Mammary epithelial cell (primary cell): ENCODE measurements around the gene PHPT1.

Source experiments
- EZH2 ChIP-seq: IDR thresholded peaks from 2 replicates; pipeline ENCODE4 v1.6.1; 2012; ENCODE audit warnings: low read length, inconsistent platforms, borderline replicate concordance
- TF ChIP-seq, protein P1 (sequence below), 2 donors: IDR thresholded peaks in 1 of 2; conservative IDR thresholded peaks in 1 of 2; 2 replicates each; pipeline ENCODE4 v1.5.1; 2011 to 2012; ENCODE audit warnings: inconsistent platforms in 2 of 2, low read length in 2 of 2, mild to moderate bottlenecking in 2 of 2, control low read depth in 1 of 2, low read depth in 1 of 2; ENCODE audit not compliant: insufficient read depth in 1 of 2; ENCODE audit errors: extremely low read depth in 1 of 2

DNA sequence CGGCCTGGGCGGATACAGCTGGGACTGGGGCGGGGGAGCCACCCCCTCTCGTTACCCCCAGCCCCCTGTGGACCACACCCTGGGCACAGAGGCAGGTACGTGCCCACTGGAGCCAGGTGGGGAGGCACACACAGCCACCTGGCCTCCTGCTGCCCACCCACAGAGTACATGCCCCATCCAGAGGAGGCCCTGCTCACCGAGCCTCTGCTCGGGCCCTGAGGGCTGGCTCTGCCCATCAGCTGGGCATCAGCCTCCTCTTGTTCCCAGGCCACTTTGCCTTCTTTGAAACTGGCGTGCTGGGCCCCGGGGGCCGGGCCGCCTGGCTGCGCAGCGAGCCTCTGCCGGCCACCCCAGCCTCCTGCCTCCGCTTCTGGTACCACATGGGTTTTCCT is 9.2 kb downstream of the PHPT1 start:
- TF ChIP-seq, protein P1, sequence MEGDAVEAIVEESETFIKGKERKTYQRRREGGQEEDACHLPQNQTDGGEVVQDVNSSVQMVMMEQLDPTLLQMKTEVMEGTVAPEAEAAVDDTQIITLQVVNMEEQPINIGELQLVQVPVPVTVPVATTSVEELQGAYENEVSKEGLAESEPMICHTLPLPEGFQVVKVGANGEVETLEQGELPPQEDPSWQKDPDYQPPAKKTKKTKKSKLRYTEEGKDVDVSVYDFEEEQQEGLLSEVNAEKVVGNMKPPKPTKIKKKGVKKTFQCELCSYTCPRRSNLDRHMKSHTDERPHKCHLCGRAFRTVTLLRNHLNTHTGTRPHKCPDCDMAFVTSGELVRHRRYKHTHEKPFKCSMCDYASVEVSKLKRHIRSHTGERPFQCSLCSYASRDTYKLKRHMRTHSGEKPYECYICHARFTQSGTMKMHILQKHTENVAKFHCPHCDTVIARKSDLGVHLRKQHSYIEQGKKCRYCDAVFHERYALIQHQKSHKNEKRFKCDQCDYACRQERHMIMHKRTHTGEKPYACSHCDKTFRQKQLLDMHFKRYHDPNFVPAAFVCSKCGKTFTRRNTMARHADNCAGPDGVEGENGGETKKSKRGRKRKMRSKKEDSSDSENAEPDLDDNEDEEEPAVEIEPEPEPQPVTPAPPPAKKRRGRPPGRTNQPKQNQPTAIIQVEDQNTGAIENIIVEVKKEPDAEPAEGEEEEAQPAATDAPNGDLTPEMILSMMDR (conservative IDR thresholded peaks at IDR 0.05 in 1 of 2, IDR thresholded peaks at IDR 0.05 in 1 of 2; ENCODE audit: extremely low read depth in 1 of 2, insufficient read depth in 1 of 2, low read depth in 1 of 2, low read length in 2 of 2), result no peak
- TF ChIP-seq EZH2, result no peak
